Endodermal cell (in vitro differentiated cells): ENCODE results near the gene ABLIM1. TPM values are rescaled to one million over a fixed set of nuclear protein-coding genes. Genes with fewer than 3 reads are reported as not detected.

ENCODE experiments used
- DNase-seq: peaks from one replicate; pipeline ENCODE4 v3.0.0-alpha.2; 2017
- H3K27ac ChIP-seq: 2 replicates; pipeline ENCODE4 v1.5.1; 2013; ENCODE audit warnings: mild to moderate bottlenecking, low read depth, low read length, moderate library complexity
- H3K27me3 ChIP-seq: 2 replicates; pipeline ENCODE4 v1.6.1; 2013; ENCODE audit warnings: mild to moderate bottlenecking, low read length, moderate library complexity; ENCODE audit not compliant: insufficient read depth, control insufficient read depth, poor library complexity, severe bottlenecking
- H3K36me3 ChIP-seq: 2 replicates; pipeline ENCODE4 v1.7.0; 2013; ENCODE audit warnings: mild to moderate bottlenecking, low read length, moderate library complexity; ENCODE audit not compliant: control insufficient read depth, insufficient read depth
- H3K4me1 ChIP-seq: one replicate; pipeline ENCODE4 v1.7.0; 2013; ENCODE audit warnings: low read length; ENCODE audit not compliant: control insufficient read depth, insufficient read depth
- H3K4me3 ChIP-seq: 2 replicates; pipeline ENCODE4 v1.5.1; 2013; ENCODE audit warnings: mild to moderate bottlenecking, low read length, moderate library complexity
- H3K9ac ChIP-seq: 2 replicates; pipeline ENCODE4 v1.6.1; 2013; ENCODE audit warnings: mild to moderate bottlenecking, low read length, moderate library complexity; ENCODE audit not compliant: poor library complexity, severe bottlenecking; ENCODE audit errors: extremely low read depth
- H3K9me3 ChIP-seq: 2 replicates; pipeline ENCODE4 v1.6.1; 2013; ENCODE audit warnings: mild to moderate bottlenecking, low read length, moderate library complexity; ENCODE audit not compliant: control insufficient read depth
- H3K27ac Mint-ChIP-seq: 2 replicates; pipeline ENCODE4 v1.8.0; 2020; ENCODE audit warnings: mixed read lengths
- H3K27me3 Mint-ChIP-seq: 2 replicates; pipeline ENCODE4 v1.8.0; 2021; ENCODE audit warnings: mild to moderate bottlenecking, mixed read lengths; ENCODE audit not compliant: insufficient read depth
- H3K36me3 Mint-ChIP-seq: 2 replicates; pipeline ENCODE4 v1.8.0; 2020; ENCODE audit warnings: low read depth, mixed read lengths
- H3K4me1 Mint-ChIP-seq: 2 replicates; pipeline ENCODE4 v1.8.0; 2020; ENCODE audit warnings: mixed read lengths
- H3K4me3 Mint-ChIP-seq: 2 replicates; pipeline ENCODE4 v1.8.0; 2020; ENCODE audit warnings: mild to moderate bottlenecking, moderate library complexity, mixed read lengths
- H3K9me3 Mint-ChIP-seq: 2 replicates; pipeline ENCODE4 v1.8.0; 2020; ENCODE audit warnings: mild to moderate bottlenecking, mixed read lengths
- CTCF ChIP-seq: fragments of 200-600 bp; sonication (generic); conservative IDR thresholded peaks from 2 replicates; pipeline ENCODE4 v1.5.0; 2021; ENCODE audit warnings: antibody characterized with exemption, mild to moderate bottlenecking
- WGBS, 2 experiments: methylation state at CpG; one replicate each; pipeline versions ENCODE4 v1.1.5 to v1.1.7; 2013; ENCODE audit warnings: missing lambda C conversion rate in 2 of 2, mixed read lengths in 1 of 2; ENCODE audit not compliant: insufficient coverage in 1 of 2, insufficient read length in 1 of 2; 5-methylcytosine and 5-hydroxymethylcytosine counted together
- total RNA-seq, 2 donors: library from RNA; stranded (reverse); fragmentation: NEBNext Ultra II Directional in 1 of 2; extraction: Animal tissue kit (Norgen Biotek cat#: 25700) in 1 of 2; gene quantifications; 2 replicates in 1 of 2; 3 replicates in 1 of 2; pipeline ENCODE4 v1.2.1, GENCODE V29; 2021

Gene ABLIM1
- total RNA-seq, 2 donors from 2014 or later = 39.3 to 49.3 TPM

- no peak overlapping the region for H3K27ac ChIP-seq
Observed at GRCh38 chr10:114544045-114544659, 113.9 kb downstream of the ABLIM1 start.

GRCh38 chr10:114543456-114543855 is 114.6 kb downstream of the ABLIM1 start:
- H3K4me1 ChIP-seq = peaks cover under 1% of the 10 kb centered on the region
- H3K4me3 ChIP-seq = no peak overlapping the region
- no peak overlapping the region for H3K27ac Mint-ChIP-seq

More at GRCh38 chr10:114544045-114544659, 113.9 kb downstream of the ABLIM1 start:
- H3K36me3 Mint-ChIP-seq = no peaks in the 10 kb centered on the region
- Histone ChIP-seq H3K27me3 (no peaks in the 10 kb centered on the region), H3K9ac (no peak overlapping the region), H3K9me3 (no peaks in the 10 kb centered on the region), H3K4me1 (no peaks in the 10 kb centered on the region), H3K36me3 (no peaks in the 10 kb centered on the region), H3K4me3 (no peak overlapping the region)
- no peak for DNase-seq
- 79 to 82% methylated on average over 7 to 8 of the region's 9 CpGs for WGBS, 2 experiments
- no peaks in the 10 kb centered on the region for H3K9me3 Mint-ChIP-seq
- TF ChIP-seq CTCF = no peak
- peaks cover 7% of the 10 kb centered on the region for H3K27me3 Mint-ChIP-seq
- H3K27ac Mint-ChIP-seq = no peak overlapping the region
- H3K4me3 Mint-ChIP-seq = no peak overlapping the region
- H3K4me1 Mint-ChIP-seq = peaks cover 24% of the 10 kb centered on the region

GRCh38 chr10:114542373-114542772 is 115.7 kb downstream of the ABLIM1 start:
- Mint-ChIP-seq H3K27ac (no peak overlapping the region), H3K27me3 (peaks cover 7% of the 10 kb centered on the region), H3K4me1 (peaks cover 28% of the 10 kb centered on the region), H3K4me3 (no peak overlapping the region), H3K9me3 (no peaks in the 10 kb centered on the region), H3K36me3 (no peaks in the 10 kb centered on the region)
- Histone ChIP-seq H3K27ac (no peak overlapping the region), H3K9me3 (no peaks in the 10 kb centered on the region), H3K4me1 (peaks cover 9% of the 10 kb centered on the region), H3K27me3 (no peaks in the 10 kb centered on the region), H3K9ac (no peak overlapping the region), H3K4me3 (no peak overlapping the region), H3K36me3 (no peaks in the 10 kb centered on the region)
- no peak for DNase-seq
- WGBS, 2 experiments = 78 to 92% methylated on average over 2 of the region's 2 CpGs
- no peak for TF ChIP-seq CTCF

More at GRCh38 chr10:114543456-114543855, 114.6 kb downstream of the ABLIM1 start:
- no peaks in the 10 kb centered on the region for H3K9me3 ChIP-seq
- no peaks in the 10 kb centered on the region for H3K36me3 ChIP-seq
- H3K36me3 Mint-ChIP-seq = no peaks in the 10 kb centered on the region
- TF ChIP-seq CTCF = no peak
- H3K27me3 ChIP-seq = no peaks in the 10 kb centered on the region
- peaks cover 26% of the 10 kb centered on the region for H3K4me1 Mint-ChIP-seq
- no peak overlapping the region for H3K9ac ChIP-seq
- H3K4me3 Mint-ChIP-seq = no peak overlapping the region
- DNase-seq = no peak
- peaks cover 7% of the 10 kb centered on the region for H3K27me3 Mint-ChIP-seq
- H3K27ac ChIP-seq = no peak overlapping the region
- H3K9me3 Mint-ChIP-seq = no peaks in the 10 kb centered on the region
- 64 to 69% methylated on average over 8 of the region's 8 CpGs for WGBS, 2 experiments
